VCaP (cell line): ENCODE data around the gene GPRIN2.

Source experiments
- H3K27ac ChIP-seq: fragments of 450-650 bp; 2 replicates; pipeline ENCODE4 v1.5.1; 2017
- TF ChIP-seq, protein P1 (sequence below): fragments of 450-650 bp; conservative IDR thresholded peaks from 2 replicates; pipeline ENCODE4 v1.5.1; 2017; ENCODE audit warnings: mild to moderate bottlenecking, moderate library complexity

Gene GPRIN2

DNA sequence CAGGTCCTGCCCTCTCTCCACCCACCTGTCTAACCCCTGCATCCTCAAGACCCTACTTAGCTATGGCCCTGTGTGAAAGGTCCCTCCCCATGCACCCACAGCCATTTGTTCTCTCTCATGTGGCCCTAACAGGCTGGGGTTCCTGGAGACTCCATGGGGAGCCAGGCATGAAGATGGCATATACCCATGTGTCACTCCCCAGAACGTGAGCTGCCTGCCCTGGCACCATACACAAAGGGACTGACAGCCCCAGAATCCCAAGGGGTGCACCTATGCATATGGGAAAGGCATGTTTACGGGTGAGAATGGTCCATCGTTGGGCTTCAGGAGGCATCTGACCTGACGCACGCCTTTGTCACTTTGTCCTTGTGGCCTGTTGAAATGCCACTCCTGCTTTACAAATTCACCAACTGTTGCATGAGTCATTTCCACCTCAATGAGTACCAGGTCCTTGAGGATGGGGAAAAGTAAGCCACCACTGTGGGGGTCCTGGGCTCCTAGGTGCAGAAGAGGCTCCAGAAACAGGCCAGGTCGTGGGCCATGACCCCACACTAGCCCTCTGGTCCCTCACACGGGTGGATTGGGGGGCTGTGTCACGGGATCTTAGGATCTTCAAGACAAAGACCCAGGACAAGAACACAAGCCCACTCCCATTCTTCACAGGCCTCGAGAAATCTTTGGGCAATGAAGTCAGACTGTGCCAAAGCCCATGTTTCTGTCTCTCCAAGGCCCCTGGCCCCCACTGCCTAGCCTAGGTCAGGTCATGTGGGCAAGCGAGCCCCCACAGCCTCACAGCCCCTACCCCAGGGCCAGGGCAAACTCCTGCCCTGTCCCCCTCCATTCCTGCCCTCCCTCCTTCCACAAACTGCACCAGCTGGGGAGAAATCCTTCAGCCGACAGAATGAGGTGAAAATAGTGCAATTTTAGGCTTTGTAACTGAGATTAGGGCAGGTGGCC lies 8.6 kb downstream of the GPRIN2 start:
- TF ChIP-seq, protein P1, sequence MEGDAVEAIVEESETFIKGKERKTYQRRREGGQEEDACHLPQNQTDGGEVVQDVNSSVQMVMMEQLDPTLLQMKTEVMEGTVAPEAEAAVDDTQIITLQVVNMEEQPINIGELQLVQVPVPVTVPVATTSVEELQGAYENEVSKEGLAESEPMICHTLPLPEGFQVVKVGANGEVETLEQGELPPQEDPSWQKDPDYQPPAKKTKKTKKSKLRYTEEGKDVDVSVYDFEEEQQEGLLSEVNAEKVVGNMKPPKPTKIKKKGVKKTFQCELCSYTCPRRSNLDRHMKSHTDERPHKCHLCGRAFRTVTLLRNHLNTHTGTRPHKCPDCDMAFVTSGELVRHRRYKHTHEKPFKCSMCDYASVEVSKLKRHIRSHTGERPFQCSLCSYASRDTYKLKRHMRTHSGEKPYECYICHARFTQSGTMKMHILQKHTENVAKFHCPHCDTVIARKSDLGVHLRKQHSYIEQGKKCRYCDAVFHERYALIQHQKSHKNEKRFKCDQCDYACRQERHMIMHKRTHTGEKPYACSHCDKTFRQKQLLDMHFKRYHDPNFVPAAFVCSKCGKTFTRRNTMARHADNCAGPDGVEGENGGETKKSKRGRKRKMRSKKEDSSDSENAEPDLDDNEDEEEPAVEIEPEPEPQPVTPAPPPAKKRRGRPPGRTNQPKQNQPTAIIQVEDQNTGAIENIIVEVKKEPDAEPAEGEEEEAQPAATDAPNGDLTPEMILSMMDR = no peak

DNA sequence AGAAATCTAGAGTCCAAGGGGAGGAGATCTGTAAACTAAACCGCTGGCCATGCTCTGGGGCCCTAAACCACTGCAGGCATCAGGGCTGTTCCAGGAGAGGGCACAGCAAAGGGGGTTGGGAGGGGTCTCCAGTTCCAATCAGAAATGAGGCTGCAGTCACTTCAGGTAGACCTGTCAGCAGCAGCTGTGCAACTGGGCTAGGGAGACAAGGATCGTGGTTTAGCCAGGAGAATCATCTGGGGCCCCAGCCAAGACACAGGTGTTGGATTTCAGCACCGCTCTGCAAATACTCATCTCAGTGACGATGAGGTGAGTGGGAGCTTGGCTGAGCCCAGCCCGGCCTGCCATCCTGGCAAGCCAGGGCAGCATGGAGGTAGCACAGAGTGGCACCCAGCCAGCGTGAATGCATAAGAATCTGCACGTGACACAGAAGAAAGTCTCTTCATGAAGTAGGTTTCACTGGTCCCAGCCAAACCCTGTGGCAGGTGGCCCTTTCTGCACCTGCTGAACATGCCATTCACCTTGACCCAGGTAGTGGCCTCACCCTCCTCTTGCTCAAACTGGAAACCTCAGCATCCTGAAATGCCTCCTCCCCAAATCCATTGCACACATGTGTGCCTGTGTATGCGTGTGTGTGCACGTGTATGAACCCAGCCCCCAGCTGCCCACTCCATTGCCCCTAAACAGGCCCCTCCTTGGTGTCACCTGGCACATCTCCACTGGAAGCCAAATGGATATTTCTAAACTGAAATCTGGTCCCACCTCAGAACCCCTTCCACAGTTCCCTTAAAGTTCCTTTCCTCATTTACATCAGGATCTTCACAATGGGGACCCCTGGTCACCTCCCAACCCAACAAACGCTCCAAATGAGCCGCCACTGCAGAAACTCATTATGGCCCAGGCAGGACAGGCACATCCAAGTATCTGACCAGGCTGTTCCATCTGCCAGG lies 9.6 kb downstream of the GPRIN2 start:
- H3K27ac ChIP-seq = peak overlapping the region; percentile 43
- TF ChIP-seq, protein P1 = no peak

More for the DNA sequence above, 8.6 kb downstream of the GPRIN2 start:
- peak overlapping the region; percentile 43; the same call in 1 of the 2 replicates for H3K27ac ChIP-seq

- peak overlapping the region; percentile 43 for H3K27ac ChIP-seq
- TF ChIP-seq, protein P1 = no peak
Observed at GRCh38 chr10:46545861-46546590, 10.4 kb downstream of the GPRIN2 start.

GRCh38 chr10:46544989-46545791 lies 11.3 kb downstream of the GPRIN2 start:
- peak overlapping the region; percentile 25 for H3K27ac ChIP-seq
- TF ChIP-seq, protein P1 = peak; percentile 41

DNA sequence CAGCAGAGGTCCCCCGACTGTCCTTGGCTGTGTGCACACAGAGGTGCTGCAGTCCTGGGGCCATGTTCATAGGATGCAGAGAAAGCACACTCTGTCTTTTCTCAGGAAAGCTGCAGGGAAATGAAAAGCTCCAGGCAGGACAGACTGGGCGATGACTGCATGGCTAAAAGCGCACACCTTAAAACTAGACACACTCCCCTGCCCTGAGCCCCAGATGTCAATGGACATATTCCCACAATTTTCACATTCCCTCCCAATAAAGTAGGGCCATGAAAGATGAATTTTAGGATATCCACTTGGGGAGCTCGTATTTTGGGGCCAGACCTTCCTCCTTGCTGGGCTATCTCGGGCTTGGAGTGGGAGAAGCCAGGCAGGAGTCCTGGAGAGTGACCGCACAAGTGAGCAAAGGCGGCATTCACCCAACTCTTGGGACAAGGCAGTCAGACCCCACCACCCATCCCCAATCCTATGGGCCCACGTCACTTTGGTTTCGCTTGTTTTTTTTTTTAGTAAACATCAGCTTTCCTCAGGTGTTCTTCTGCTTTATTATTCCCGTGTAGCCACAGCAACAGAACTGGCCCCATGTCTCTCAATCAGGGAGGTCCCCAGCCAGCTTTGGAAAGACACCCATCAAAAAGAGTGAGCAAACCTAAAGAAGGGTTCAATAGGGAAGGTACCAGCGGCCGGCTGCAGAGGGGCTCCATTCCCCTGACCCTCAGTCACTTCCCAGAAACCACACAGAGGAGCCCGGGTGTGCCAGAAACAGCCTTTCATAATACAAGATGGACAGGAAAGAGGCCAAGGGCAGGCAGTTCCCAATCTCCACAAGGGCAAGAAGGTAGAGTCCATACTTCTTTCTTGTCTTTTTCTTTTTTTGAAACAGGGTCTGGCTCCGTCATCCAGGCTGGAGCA lies 12.7 kb downstream of the GPRIN2 start:
- TF ChIP-seq, protein P1 = no peak
- H3K27ac ChIP-seq = peak overlapping the region; percentile 25
